HG02938 (cell line): ENCODE results near the gene DEXI.
"Not testable (repeated sequence)": the region's sequence is repeated elsewhere in the genome, so short reads cannot be mapped to it uniquely, and the experiment has no call there.

ENCODE experiments used
- ATAC-seq: cut with Tn5 transposase; IDR thresholded peaks from one replicate; pipeline ENCODE4 v1.9.1; 2021; ENCODE audit warnings: mild to moderate bottlenecking, moderate library complexity; ENCODE audit not compliant: unreplicated experiment

Gene DEXI

DNA sequence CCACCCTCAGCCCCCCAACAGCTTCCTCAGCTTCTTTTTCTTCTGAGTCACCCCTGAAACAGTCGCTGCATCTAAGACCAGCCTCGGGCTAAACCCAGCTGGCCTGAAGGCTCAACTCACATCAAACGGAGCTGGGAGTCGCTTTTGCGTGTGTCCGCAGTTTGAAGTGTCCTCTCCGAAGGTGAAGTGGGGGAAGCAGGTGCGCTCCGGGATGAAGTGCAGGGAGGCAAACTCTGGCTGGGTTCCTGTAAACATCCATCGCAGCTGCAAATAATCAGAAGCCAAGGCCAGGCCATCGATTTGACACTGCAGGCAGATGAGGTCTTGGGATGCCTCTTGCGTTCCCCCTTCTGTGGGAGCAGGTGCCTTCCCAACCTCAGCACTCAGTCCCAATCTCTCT is 13.2 kb downstream of the DEXI start:
- ATAC-seq = not testable (repeated sequence)

DNA sequence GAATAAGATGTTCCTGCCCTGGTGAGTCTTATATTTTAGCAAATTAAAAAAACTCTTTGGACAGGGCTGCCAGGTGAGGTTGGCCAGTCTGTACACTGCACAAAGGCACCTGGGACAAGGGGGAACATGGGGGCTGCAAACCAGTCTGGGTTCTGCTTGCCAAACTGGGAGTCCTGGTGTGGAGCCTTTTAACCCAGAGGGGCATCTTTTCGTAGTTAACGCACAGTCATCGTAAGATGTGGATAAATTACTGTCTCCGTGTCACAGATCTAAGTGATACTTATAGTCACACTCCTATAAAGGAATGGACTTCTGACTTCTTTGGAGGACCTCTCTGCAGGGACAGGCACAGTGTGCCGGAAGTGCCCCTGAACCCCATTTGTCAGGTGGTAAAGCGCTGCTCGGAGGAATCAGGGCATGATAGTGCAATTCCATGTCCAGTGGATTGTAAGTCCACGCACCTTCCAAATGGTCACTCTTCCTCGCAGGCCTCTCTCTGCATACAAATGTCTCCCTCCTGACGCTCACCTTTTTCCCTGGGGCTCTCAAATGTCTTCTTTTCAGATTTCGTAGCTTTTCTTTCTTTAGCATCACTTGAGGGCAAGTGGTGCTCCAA is 14.7 kb downstream of the DEXI start:
- no peak for ATAC-seq

DNA sequence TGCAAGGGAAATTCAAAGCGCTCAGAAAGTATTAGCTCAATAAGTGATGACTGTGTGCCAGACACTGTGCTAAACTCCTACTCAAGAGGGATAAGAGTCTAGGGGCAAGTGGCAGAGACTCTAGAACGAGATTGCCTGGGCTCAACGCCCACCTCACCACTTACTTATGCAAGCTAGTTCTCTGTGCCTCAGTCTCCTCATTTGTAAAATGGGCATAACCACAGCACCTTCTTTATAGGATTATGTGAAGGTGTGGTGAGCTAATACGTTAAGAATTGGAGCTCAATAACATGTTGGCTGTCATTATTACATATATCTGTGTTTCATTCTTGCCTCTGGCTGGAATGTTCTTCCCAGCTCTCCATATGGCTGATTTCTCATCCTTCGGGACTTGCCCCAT is 15.4 kb downstream of the DEXI start:
- ATAC-seq = no peak

DNA sequence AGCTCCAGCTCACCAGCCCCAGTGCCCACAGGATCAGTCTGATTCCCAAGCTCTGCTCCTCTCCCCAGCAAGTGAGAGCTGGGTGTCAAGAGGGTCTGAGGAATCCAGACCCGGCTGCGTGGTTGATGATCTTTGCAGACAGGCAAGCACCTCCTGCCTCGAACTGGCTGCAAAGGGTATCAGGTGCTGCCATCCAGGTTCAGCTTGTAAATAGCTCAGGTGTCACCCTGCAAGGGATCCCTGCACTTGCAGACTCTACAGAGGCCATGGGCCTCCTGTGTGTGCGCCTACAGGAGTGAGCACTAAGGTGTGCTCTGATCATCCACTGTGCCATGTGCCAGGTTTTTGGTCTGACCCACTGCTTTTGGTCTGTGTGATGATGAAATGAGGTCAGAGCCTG is 16.2 kb downstream of the DEXI start:
- no peak for ATAC-seq

DNA sequence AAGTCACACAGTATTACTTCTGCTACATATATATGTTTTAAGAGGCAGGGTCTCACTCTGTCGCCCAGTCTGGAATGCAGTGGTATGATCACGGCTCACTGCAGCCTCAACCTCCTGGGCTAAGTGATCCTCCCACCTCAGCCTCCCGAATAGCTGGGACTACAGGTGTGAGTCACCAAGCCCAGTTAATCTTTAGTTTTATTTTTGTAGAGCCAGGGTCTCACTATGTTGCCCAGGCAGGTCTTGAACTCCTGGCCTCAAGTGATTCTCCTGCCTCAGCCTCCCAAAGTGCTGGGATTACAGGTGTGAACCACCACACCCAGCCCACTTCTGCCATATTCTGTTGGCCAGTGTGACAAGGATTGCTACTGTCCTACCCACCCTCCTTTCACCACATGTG is 17.0 kb downstream of the DEXI start:
- not testable (repeated sequence) for ATAC-seq

DNA sequence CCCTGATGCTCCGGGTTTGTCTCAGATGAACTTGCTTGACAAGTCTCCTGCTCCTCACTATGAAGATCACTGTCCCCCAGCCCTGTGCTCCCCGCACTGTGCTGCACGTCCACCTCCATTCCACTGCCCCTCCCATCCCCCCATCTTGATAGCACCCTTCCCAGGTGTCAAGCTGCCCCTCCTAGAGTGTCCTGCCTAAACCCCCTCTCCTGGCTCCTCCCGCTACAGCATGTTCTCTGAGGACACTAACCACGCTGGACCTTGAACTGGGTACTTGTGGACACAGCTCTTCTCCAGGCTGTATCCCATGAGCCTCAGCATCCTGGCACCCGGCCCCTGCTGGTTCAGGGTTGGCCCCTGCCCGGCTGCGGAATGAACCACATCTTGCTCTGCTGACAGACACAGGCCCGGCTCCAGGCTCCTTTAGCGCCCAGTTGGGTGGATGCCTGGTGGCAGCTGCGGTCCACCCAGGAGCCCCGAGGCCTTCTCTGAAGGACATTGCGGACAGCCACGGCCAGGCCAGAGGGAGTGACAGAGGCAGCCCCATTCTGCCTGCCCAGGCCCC is 18.5 kb downstream of the DEXI start:
- ATAC-seq = no peak

DNA sequence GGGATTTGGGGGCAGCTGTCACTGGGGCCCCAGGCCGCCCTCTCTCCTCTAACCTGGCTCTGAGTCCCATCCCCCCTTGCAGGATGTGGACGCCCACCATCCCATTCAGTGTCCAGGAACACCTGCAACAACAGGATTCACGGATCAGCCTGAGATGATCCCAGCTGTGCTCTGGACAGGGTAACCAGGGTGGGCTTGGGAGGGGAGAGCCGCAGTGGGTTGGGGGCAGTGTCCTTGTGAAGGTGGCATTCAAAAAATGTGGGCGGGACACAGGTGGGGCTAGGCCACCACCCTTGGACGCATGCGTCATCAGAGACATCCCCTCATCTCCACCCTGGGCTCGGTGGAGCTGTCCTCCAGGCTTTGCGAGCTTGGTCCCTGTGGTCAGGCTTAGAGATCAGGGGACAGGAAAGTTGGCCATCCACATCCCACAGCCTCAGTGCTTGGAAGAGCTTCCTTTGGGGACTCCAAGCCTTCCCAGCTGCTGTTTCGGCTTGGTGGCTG is 19.1 kb downstream of the DEXI start:
- ATAC-seq = no peak

DNA sequence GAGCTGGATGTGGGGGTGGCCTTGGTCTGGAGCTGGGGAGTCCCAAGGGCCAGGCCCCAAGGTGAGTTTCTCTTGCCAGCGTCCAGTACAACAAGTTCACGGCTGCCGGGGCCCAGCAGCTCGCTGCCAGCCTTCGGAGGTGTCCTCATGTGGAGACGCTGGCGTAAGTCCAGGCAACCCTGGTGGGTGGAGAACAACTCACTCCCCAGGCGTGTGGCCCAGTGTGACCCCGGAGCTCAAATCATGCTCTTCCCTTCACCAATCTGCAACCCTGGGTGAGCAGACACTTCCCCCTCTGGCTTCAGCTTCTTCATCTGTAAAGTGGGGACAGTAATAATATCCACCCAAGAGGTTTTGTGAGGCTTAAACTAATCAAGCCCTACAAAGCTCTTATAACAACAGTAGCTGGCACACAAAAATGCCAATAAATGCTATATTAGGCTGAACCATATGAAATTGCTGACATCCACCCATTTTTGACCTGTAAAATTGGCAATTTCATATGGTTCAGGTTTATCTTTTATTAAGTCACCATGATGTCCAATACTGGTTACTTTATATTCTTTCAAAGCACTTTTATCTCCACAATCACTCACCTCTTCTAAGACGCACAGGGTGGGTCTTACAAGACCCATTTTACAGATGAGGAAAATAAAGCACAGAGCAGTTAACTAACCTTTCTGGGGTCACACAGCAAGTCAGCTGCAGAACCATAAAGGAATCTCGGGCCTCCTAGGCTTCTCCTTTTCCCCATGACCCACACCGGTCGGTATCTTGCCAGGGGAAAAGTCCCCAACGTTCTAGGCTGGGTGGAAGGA is 19.7 kb downstream of the DEXI start:
- ATAC-seq = no peak

DNA sequence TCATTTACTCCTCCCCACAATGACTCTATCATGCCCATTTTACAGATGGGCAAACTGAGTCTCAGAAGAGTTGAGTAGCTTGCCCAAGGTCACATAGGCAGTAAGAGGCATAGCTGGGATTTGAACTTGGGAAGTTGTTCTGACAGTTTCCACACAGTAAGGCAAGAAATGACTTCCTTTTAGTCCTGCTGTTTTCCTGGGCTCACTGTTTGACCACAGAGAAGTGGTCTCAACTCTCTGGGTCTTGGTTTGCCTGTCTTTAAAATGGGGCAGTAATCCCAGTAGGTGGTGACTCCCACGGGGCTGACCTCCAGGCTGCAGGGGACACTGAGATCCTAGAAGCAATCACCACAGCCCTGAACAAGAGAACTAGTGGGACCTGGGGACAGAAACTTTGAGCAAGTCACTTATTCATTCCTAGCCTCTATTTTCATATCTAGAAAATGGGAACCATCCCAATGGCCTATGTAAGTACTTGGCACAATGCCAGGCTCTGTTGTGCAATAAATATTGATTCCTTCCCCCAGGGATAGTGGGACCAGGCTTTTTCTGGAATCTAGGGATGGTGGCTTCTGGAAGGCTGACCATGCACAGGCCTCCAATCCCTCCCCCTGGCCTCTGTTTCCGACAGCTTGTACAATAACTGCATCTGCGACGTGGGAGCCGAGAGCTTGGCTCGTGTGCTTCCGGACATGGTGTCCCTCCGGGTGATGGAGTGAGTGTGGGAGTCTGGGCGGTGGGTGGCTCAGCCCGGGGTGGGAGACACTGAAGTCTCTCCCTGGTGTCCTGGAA is 20.5 kb downstream of the DEXI start:
- no peak for ATAC-seq

DNA sequence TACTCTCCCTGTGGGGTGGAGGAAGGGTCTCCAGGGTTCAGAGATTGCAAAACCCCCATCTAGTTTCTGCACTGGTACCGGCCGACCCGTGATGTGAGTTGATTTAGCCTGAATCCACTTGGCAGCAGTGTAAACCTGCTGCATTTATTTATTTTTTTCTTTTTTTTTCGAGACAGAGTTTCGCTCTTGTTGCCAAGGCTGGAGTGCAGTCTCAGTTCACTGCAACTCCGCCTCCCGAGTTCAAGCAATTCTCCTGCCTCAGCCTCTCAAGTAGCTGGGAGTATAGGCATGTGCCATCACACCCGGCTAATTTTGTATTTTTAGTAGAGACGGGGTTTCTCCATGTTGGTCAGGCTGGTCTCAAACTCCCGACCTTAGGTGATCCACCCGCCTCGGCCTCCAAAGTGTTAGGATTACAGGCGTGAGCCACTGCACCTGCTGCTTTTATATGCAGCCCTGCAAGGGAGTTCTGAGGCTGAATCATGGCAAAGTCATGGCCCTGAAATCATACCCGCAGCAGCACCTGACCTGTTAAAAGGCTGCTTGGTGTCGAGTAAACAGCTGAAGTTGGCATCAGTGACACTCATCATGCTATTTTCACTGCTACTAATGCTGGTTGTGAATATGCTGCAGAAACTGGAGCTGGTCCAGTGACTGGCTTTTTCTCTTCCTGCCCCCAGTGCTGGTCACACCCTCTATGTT is 21.4 kb downstream of the DEXI start:
- ATAC-seq = no peak

DNA sequence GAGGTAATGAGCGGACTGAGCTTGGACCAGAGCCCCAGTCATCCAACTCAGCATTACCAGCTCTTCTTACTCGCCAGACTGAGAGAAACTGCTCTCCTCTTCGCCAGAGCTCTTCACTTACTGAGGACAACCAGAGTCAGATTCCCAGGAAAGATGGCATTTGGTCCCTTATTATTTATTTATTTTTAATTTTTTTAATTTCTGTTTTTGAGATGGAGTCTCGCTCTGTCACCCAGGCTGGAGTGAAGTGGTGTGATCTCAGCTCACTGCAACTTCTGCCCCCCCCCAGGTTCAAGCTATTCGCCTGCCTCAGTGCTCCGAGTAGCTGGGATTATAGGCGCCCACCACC is 23.3 kb downstream of the DEXI start:
- no peak for ATAC-seq

DNA sequence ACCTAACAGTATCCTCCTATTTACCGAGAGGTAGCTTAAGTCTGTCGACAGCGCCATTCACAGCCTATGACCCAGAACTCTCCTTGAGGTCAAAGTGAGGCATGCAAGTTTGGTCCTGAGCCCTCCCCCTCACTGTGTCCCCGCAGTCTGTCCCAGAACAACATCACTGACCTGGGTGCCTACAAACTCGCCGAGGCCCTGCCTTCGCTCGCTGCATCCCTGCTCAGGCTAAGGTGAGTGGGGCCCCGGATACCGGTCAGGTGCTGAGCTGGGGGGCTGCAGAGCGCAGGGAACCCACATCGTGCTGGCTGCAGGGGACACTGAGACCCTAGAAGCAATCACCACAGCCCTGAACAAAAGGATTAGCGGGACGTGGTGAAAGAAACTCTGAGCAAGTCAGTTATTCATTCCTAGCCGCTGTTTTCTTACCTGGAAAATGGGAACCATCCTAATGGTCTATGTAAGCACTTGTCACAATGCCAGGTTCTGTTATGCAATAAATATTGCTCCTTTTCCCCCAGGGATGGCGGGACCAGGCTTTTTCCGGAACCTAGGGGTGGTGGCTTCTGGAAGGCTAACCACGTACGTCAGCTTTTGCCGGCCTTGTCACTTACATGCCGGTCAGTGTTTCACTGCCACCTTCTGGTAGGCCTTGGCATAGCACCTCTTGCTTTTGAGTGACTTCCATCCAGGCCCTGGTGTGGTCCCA is 23.8 kb downstream of the DEXI start:
- ATAC-seq = peak; percentile 58

DNA sequence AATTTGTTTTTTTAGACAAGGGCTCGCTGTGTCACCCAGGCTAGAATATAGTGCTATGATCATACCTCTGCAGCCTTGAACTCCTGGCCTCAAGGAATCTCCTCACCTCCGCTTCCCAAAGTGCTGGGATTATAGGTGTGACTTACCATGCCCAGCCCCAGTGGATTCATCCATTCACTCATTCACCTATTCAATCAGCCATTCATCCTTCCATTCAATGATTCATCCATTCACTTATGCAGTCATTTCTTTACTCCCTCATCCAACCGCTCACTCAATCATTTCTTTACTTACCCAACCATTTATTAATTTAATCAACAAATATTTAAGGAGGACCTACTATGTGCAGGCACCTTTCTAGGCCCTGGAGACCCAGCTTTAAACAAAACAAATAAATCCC is 25.7 kb downstream of the DEXI start:
- no peak for ATAC-seq

DNA sequence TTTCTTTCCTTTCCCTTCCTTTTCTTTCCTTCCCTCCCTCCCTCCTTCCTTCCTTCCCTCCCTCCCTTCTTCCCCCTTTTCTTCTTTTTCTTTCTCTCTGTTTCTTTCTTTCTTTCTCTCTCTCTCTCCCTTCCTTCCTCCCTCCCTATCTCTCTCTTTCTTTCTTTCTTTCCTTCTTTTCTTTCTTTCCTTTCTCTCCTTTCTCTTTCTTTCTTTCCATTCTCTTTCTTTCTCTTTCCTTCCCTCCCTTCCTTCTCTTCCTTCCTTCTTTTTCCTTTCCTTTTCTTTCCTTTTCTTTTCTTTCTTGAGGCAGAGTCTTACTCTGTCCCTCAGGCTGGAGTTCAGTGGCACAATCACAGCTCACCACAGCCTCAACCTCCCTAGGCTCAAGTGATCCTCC is 31.0 kb downstream of the DEXI start:
- ATAC-seq = no peak

DNA sequence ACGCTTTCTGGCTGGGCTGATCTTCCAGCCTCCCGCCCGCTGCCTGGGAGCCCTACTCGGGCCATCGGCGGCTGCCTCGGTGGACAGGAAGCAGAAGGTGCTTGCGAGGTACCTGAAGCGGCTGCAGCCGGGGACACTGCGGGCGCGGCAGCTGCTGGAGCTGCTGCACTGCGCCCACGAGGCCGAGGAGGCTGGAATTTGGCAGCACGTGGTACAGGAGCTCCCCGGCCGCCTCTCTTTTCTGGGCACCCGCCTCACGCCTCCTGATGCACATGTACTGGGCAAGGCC is 34.6 kb downstream of the DEXI start:
- ATAC-seq = no peak

DNA sequence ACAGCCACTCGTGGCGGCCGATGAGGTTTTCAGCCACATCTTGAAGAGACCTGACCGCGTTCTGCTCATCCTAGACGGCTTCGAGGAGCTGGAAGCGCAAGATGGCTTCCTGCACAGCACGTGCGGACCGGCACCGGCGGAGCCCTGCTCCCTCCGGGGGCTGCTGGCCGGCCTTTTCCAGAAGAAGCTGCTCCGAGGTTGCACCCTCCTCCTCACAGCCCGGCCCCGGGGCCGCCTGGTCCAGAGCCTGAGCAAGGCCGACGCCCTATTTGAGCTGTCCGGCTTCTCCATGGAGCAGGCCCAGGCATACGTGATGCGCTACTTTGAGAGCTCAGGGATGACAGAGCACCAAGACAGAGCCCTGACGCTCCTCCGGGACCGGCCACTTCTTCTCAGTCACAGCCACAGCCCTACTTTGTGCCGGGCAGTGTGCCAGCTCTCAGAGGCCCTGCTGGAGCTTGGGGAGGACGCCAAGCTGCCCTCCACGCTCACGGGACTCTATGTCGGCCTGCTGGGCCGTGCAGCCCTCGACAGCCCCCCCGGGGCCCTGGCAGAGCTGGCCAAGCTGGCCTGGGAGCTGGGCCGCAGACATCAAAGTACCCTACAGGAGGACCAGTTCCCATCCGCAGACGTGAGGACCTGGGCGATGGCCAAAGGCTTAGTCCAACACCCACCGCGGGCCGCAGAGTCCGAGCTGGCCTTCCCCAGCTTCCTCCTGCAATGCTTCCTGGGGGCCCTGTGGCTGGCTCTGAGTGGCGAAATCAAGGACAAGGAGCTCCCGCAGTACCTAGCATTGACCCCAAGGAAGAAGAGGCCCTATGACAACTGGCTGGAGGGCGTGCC is 35.1 kb downstream of the DEXI start:
- no peak for ATAC-seq

DNA sequence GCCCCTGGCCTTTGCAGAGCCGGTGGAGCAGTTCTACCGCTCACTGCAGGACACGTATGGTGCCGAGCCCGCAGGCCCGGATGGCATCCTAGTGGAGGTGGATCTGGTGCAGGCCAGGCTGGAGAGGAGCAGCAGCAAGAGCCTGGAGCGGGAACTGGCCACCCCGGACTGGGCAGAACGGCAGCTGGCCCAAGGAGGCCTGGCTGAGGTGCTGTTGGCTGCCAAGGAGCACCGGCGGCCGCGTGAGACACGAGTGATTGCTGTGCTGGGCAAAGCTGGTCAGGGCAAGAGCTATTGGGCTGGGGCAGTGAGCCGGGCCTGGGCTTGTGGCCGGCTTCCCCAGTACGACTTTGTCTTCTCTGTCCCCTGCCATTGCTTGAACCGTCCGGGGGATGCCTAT is 35.8 kb downstream of the DEXI start:
- no peak for ATAC-seq

DNA sequence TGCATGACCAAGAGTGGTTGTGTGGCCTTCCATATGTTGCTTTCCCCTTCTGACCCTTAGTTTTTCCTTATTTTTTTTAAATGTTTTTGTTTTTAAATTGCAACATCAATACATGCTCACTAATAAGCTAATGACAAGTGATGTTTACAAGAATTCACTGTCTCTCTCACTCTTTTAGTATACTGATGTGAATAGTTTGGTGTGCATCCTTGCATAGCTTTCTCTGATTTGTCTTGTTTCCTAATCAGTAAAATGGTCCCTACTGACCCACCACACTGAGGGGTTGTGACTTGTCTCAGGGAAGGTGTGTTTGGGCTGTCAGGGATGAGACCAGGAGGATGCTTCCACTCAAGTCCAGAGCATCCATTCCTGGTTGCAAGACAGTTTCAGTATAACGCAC is 39.3 kb downstream of the DEXI start:
- ATAC-seq = no peak

DNA sequence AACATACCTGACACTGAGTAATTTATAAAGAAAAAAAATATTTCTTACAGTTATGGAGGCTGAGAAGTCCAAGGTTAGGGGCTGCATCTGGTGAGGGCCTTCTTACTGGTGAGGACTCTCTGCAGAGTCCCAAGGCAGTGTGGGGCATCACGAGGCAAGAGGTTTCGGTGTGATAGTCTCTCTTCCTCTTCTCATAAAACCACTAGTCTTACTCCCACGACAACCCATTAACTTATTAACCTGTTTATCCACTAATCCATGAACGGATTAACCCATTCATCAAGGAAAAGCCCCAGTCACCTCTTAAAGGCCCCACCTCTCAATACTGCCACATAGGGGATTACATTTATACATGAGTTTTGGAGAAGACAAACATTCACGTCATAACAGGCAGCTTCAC is 45.1 kb downstream of the DEXI start:
- peak; percentile 56 for ATAC-seq

DNA sequence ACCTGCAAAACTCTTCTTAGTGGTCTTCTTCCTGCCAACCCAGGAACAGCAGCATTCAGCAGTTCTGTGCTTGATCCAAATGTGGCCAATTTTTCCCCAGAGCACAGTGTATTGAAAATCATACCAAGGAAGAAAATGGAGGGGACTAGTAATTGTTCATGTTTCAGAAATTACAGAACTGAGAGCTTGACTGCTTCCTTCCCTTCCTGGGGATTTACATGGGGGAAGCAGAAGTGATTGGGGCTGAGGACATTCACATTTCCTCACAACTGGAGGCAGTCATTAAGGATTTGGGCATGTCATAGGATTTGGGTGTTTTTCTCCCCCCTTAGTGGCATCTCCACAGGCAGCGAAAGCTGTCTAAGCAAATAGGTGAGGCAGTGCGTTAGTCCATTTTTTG is 45.5 kb downstream of the DEXI start:
- no peak for ATAC-seq
